GM18909 (cell line): Measurements from ENCODE around the gene HSPD1.
"Not testable (repeated sequence)": the region's sequence is repeated elsewhere in the genome, so short reads cannot be mapped to it uniquely, and the experiment has no call there.

Experiments used
- ATAC-seq: cut with Tn5 transposase; IDR thresholded peaks from one replicate; pipeline ENCODE4 v1.9.1; 2021; ENCODE audit warnings: mild to moderate bottlenecking; ENCODE audit not compliant: unreplicated experiment, poor library complexity

The HSPD1 gene

GRCh38 chr2:197498235-197498936 is 1.3 kb downstream of the HSPD1 start:
- no peak for ATAC-seq

GRCh38 chr2:197497326-197497725 is 2.3 kb downstream of the HSPD1 start:
- ATAC-seq, result no peak

DNA sequence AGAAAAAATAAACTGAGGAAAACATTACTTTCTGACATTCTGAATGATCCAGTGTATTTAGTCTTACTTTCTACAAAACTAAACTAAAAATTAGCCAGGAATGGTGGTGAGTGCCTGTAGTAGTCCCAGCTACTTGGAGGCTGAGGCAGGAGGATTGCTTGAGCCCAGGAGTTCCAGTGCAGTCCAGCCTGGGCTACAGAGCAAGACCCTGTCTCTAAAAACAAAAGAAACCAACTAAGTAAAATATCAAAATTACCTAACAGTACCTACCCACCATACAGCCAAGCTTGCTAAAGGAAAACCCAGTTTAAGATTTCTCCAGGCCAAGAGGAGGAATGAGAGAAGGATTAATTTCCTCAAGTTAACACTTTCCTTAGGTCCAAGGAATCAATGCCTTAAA is 2.9 kb downstream of the HSPD1 start:
- no peak for ATAC-seq

- ATAC-seq, result no peak
Observed at GRCh38 chr2:197495433-197496134, 4.1 kb downstream of the HSPD1 start.

GRCh38 chr2:197487385-197487784 is 12.3 kb downstream of the HSPD1 start:
- no peak for ATAC-seq

GRCh38 chr2:197486175-197486574 is 13.5 kb downstream of the HSPD1 start:
- ATAC-seq, result no peak

DNA sequence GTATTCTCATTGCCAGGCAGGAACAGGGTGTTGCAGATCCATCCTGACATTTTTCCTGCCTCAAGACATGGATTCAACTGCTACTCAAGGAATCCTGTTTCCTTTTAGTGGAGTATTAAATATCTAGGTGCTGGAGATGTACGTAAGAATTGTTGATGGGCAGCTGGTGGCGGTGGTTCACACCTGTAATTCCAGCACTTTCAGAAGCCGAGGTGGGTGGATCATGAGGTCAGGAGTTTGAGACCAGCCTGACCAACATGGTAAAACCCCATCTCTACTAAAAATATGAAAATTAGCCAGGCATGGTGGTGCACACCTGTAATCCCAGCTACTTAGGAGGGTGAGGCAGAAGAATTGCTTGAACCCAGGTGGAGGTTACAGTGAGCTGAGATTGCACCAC is 15.4 kb downstream of the HSPD1 start:
- ATAC-seq, result not testable (repeated sequence)

DNA sequence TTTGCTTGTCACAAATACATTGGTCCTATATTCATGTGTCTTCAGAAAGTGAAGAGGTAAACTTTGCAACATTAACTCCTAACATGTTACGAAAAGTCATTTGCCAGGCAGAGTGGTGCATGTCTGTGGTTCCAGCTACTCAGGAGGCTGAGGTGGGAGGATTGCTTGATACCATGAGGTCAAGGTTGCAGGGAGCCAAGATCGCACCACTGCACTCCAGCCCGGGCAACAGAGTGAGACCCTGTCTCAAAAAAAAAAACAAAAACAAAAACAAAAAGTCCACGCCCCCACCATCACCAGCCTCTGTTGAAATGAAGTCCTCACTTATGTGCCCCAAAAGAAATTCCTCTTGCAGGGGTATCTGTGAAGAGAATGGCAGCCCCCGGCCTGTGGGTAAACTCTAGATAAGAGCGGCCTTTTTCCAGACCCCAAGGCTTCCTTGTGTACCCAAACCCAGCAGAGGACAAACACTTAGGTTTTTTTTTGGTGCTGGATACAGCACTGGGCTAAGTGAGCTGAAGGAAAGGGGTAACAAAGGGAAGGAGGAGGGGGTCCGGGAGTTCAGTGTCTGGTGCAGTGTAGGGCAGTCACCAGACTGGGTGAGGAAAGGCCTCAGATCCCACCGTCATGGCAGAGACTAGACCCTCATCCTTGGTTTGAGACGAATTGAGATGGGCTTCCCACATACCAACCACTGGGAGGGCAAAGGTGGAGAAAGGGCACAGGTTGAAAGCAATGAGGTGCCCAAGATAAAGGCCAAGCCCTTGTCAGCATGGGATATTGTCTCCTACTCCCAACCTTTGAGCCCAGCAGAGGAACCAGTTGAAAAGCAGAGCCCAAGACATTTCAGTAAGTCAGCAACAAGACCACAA is 19.2 kb downstream of the HSPD1 start:
- ATAC-seq, result no peak

- no peak for ATAC-seq
Observed at GRCh38 chr2:197477797-197478196, 21.8 kb downstream of the HSPD1 start.

DNA sequence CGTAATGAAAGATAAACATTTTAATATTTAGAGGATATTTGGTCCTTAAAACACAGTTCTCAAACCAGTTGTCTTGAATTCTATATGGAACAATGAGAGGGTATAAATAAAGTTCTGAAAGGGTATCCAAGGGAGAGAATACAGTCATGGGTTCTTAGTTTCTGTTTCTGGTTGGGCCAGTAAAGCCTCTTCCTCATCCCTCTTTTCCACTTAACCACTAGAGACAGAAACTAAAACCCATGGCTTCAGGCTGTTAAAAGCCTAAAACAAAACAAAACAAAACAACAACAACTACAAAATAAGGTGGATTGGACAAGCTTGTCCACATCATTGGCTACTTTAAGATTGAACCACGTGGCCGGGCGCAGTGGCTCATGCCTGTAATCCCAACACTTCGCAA is 27.5 kb downstream of the HSPD1 start:
- ATAC-seq, result no peak

- no peak for ATAC-seq
Observed at GRCh38 chr2:197464175-197464574, 35.5 kb downstream of the HSPD1 start.

DNA sequence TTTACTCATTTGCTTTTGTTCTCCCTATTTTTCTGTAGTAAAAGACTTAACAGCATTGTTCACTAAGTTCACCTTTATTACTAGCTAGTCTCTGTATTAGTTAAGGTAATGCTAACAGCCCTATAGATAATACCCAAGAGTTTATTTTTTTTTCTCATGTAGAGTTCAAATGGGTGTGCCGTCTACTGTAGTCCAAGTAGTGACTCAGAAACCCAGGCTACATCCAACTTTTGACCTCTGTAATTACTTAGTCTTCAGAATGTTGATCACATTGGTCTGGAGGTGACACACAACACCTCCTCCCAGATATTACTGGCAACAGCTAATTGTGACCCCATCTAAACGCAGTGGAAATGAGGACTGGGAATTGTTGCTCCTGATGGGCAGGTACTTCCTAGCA is 38.6 kb downstream of the HSPD1 start:
- no peak for ATAC-seq

DNA sequence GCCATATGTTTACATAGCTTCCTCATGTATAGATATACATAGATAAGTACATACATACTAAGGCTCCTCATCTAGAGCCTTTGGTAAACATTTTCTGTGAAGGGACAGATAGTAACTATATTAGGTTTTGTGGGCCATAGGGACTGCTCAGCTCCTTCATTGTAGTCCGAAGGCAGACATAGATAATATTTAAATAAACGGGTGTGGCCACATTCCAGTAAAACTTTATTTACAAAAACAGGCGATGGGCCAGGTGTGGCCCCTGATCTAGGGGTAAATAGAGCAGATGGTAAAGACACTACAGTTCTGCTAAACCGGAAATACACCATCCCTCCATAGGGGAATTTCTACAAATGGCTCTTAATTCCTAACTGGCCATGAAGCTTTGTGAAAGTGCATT is 39.0 kb downstream of the HSPD1 start:
- no peak for ATAC-seq

DNA sequence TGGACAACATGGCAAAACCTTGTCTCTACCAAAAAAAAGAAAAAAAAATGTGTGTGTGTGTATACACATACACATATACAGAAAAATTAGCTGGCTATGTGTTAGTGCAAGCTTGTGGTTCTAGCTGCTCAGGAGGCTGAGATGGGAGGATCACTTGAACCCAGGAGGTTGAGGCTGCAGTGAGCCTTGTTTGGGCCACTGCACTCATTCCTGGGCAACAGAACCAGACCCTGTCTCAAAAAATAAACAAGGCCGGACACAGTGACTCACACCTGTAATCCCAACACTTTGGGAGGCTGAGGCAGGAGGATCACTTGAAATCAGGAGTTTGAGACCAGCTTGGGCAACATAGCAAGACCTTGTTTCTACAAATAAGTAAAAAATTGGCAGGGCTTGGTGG is 44.2 kb downstream of the HSPD1 start:
- no peak for ATAC-seq

GRCh38 chr2:197454923-197455322 is 44.7 kb downstream of the HSPD1 start:
- no peak for ATAC-seq

DNA sequence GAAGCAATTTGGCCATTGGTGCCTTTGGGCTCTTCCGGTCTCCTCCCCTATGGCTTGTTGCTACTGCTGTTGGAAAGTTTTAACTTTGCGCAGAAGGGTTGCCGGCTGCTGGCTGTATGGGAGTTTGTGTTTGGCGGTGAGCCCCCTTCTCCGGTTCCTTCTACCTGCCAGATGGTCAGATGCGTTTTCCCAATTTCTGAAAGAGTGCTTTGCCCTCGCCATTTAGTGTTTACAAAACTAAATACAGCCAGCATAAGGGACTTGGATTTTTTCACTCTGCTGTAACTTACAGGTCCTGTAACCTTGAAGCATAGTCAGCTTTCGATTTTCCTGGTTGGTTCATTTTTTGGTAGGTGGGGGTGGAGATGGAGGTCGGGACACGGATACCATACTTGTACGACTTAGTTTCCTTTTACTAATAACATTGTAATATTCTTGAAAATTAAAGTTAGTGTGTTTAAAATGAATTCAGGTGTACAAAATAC is 45.7 kb downstream of the HSPD1 start:
- ATAC-seq, result peak; percentile 20

GRCh38 chr2:197453123-197453913 is 46.3 kb downstream of the HSPD1 start, which contains the start of gene COQ10B:
COQ10B (plus strand) TSS chr2:197453552; CDS start chr2:197453561, 9 bp downstream.
- ATAC-seq, result peak; percentile 95

GRCh38 chr2:197452754-197453122 is 46.9 kb downstream of the HSPD1 start:
- ATAC-seq, result no peak

DNA sequence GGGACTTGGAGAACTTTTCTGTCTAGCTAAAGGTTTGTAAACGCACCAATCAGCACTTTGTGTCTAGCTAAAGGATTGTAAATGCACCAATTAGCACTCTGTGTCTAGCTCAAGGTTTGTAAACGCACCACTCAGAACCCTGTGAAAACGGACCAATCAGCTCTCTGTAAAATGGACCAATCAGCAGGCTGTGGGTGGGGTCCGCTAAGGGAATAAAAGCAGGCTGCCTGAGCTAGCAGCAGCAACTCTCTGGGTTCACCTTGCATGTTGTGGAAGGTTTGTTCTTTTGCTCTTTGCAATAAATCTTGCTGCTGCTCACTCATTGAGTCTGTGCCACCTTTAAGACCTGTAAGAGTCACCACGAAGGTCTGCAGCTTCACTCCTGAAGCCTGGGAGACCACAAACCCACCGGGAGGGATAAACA is 48.7 kb downstream of the HSPD1 start:
- not testable (repeated sequence) for ATAC-seq

GRCh38 chr2:197450465-197450864 is 49.2 kb downstream of the HSPD1 start:
- ATAC-seq, result no peak
